Astrocyte (in vitro differentiated cells and primary cell): Measurements from ENCODE around the gene STK35.

ENCODE experiments used
- EZH2 ChIP-seq: IDR thresholded peaks from 2 replicates; pipeline ENCODE4 v1.6.1; 2012; ENCODE audit warnings: mild to moderate bottlenecking, low read length, inconsistent platforms; ENCODE audit not compliant: insufficient read depth
- TF ChIP-seq, protein P1 (sequence below): IDR thresholded peaks from 2 replicates; pipeline ENCODE4 v1.5.1; 2011; ENCODE audit warnings: low read depth, mild to moderate bottlenecking, inconsistent platforms, low read length, moderate library complexity; ENCODE audit not compliant: insufficient read depth

DNA sequence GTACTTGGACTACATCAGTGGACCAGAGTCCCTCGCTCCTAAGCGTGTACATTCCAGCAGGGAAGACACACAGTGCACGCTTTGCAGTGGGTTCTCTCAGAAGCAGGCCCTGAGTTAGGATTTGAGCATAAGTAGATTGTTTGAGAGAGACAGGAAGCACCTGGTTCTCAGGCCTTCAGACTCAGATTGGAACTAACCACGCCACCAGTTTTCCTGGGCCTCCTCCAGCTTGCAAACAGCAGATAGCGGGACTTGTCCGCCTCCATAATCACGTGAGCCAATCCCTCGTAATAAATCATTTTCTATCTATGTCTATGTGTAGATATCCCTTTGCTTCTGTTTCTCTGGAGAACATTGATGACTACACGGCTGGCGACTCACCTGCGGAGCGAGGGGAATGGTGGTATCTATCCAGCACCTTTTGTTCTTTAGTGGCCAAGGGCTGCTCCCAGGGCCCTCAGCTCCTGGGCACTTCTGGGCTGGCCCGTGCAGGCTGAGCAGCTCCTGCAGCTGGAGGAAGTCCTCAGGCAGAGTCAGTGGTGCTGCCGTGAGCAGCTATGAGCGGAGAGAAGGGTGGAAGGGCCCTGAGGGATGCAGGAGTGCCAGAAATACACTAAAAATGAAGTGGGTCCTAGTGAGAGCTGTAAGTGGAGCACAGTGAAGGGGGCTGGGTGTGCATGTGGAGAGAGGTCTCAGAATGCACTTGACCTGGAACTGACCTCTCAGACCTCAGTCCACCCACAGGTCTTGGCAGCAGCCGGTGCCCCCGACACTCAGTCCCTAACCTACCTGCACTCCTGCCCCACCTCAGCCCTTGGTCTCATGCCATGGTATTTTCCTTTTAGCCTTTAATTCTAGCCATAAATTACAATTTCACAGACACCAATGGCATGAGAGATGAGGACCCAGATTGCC, 76.9 kb downstream of the STK35 start:
- TF ChIP-seq, protein P1, sequence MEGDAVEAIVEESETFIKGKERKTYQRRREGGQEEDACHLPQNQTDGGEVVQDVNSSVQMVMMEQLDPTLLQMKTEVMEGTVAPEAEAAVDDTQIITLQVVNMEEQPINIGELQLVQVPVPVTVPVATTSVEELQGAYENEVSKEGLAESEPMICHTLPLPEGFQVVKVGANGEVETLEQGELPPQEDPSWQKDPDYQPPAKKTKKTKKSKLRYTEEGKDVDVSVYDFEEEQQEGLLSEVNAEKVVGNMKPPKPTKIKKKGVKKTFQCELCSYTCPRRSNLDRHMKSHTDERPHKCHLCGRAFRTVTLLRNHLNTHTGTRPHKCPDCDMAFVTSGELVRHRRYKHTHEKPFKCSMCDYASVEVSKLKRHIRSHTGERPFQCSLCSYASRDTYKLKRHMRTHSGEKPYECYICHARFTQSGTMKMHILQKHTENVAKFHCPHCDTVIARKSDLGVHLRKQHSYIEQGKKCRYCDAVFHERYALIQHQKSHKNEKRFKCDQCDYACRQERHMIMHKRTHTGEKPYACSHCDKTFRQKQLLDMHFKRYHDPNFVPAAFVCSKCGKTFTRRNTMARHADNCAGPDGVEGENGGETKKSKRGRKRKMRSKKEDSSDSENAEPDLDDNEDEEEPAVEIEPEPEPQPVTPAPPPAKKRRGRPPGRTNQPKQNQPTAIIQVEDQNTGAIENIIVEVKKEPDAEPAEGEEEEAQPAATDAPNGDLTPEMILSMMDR, result no peak
- TF ChIP-seq EZH2, result no peak
